Measurements from ENCODE around the gene PRR14. TPM values are rescaled to one million over a fixed set of nuclear protein-coding genes. Genes with fewer than 3 reads are reported as not detected.

The PRR14 gene
- total and polyA plus RNA-seq, 8 donors, result 9.0 to 123 (median 79.6) TPM

DNA sequence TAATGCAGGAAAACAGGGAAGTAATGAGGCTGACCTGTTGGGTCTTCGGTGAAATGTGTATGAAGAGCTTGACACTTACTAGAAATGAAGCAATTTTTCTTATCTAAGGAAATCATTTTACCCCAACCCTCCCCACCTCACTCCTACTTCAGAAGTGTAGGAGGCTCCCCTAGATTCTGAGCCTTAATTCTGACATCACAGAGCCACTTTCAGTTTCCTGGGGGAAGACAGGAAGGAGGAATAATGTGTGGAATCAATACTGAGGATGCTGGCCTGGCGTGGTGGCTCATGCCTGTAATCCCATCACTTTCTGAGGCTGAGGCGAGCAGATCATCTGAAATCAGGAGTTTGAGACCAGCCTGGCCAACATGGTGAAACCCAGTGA, 27.8 kb downstream of the PRR14 start:
- Histone ChIP-seq H3K36me3 (no peaks in the 10 kb centered on the region), H3K4me1 (no peaks in the 10 kb centered on the region), H3K4me3 (no peak overlapping the region), H3K9me3 (no peaks in the 10 kb centered on the region), H3K27ac (no peak overlapping the region), H3K27me3 (no peaks in the 10 kb centered on the region)
- WGBS, 5 donors, result 69 to 90% (median 76%) methylated on average over 3 of the region's 3 CpGs
- intact Hi-C loops (cut with DNase I; ENCODE audit: low total_unique reads), result no loop called here
- TF ChIP-seq POLR2AphosphoS5 (IDR thresholded peaks at IDR 0.05), result no peak
- no peak for TF ChIP-seq EP300 (IDR thresholded peaks at IDR 0.05)
- TF ChIP-seq CTCF (IDR thresholded peaks at IDR 0.05), result no peak
- TF ChIP-seq POLR2A (IDR thresholded peaks at IDR 0.05), result no peak
- DNase-seq, result no peak

DNA sequence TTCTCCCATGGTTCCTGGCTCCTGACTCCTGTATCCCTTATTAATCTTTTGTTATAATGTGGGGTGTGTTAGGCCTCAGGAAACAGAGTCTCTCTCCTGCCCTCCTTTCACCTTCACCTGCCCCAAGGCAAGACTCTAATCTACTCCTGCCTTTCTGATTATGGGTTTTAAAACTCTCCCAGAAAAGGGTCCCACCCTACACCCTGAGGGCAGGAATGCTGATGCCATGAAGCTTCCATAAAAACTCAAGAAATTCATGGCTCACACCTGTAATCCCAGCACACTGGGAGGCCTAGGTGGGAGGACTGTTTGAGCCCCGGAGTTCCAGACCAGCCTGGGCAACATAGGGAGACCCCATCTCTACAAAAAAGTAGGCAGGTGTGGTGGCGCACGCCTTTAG, 29.6 kb downstream of the PRR14 start:
- Histone ChIP-seq H3K9me3 (no peaks in the 10 kb centered on the region), H3K4me3 (no peak overlapping the region), H3K27ac (no peak overlapping the region), H3K27me3 (no peaks in the 10 kb centered on the region), H3K36me3 (no peaks in the 10 kb centered on the region), H3K4me1 (no peaks in the 10 kb centered on the region)
- no peak for DNase-seq
- TF ChIP-seq POLR2AphosphoS5 (IDR thresholded peaks at IDR 0.05) (no peak), POLR2A (IDR thresholded peaks at IDR 0.05) (no peak), CTCF (IDR thresholded peaks at IDR 0.05) (no peak), EP300 (IDR thresholded peaks at IDR 0.05) (no peak)
- intact Hi-C loops (cut with DNase I; ENCODE audit: low total_unique reads), result no loop called here
- 86 to 95% (median 90%) methylated on average over 3 of the region's 3 CpGs for WGBS, 5 donors

GRCh38 chr16:30688701-30689100, 37.9 kb downstream of the PRR14 start:
- Histone ChIP-seq H3K9me3 (no peaks in the 10 kb centered on the region), H3K4me3 (no peak overlapping the region), H3K4me1 (peaks cover 0 to 4% (median under 1%) of the 10 kb centered on the region in 4 donors), H3K27me3 (peaks cover 0 to 3% (median 0%) of the 10 kb centered on the region in 3 donors), H3K27ac (no peak overlapping the region), H3K36me3 (no peaks in the 10 kb centered on the region)
- intact Hi-C loops (cut with DNase I; ENCODE audit: low total_unique reads), result no loop called here
- no peak for DNase-seq
- 47 to 61% (median 54%) methylated on average over 4 of the region's 4 CpGs for WGBS, 5 donors
- TF ChIP-seq CTCF (IDR thresholded peaks at IDR 0.05) (no peak), POLR2A (IDR thresholded peaks at IDR 0.05) (no peak)

- H3K4me3 ChIP-seq, result no peak overlapping the region
- no peak for TF ChIP-seq EP300 (IDR thresholded peaks at IDR 0.05)
- no peak for TF ChIP-seq CTCF (IDR thresholded peaks at IDR 0.05)
- TF ChIP-seq POLR2AphosphoS5 (IDR thresholded peaks at IDR 0.05), result no peak
- no peak for TF ChIP-seq POLR2A (IDR thresholded peaks at IDR 0.05)
- H3K4me1 ChIP-seq, result peaks cover 0 to 13% (median 3%) of the 10 kb centered on the region in 4 donors
- H3K9me3 ChIP-seq, result no peaks in the 10 kb centered on the region
- no peak overlapping the region for H3K27ac ChIP-seq
- DNase-seq, result no peak
- WGBS, 5 donors, result 53 to 68% (median 58%) methylated on average over 4 of the region's 4 CpGs
- H3K27me3 ChIP-seq, result peaks cover 0 to 3% (median 0%) of the 10 kb centered on the region in 3 donors
- no peaks in the 10 kb centered on the region for H3K36me3 ChIP-seq
- intact Hi-C loops (cut with DNase I; ENCODE audit: low total_unique reads), result no loop called here
These were observed 41.1 kb downstream of the PRR14 start for GRCh38 chr16:30691907-30692306.
